K562 (cell line): Measurements from ENCODE around the gene ACBD3. TPM values are rescaled to one million over a fixed set of nuclear protein-coding genes. Genes with fewer than 3 reads are reported as not detected.

Experiments
- ATF1 ChIP-seq, 2 experiments: fragments of 450-650 bp in 1 of 2; IDR thresholded peaks; 2 replicates each; pipeline ENCODE4 v1.6.1; 2016; ENCODE audit warnings: missing compliant biosample characterization in 1 of 2, missing genetic modification characterization in 1 of 2
- CTCF ChIP-seq, 3 experiments: IDR thresholded peaks in 2 of 3; conservative IDR thresholded peaks in 1 of 3; 2 replicates each; pipeline ENCODE4 v1.5.1; 2011 to 2012; ENCODE audit warnings: low read length in 3 of 3, mild to moderate bottlenecking in 3 of 3, control low read depth in 2 of 3, improper control_type of control experiment in 1 of 3, inconsistent platforms in 1 of 3, low read depth in 1 of 3, mixed read lengths in 1 of 3, moderate library complexity in 1 of 3; ENCODE audit not compliant: insufficient read depth in 2 of 3
- EHMT2 ChIP-seq: fragments of 450-650 bp; IDR thresholded peaks from 2 replicates; pipeline ENCODE4 v1.6.1; 2018; ENCODE audit warnings: antibody characterized with exemption
- ETV5 ChIP-seq: sonication (generic); formaldehyde crosslinking; IDR thresholded peaks from 2 replicates; pipeline ENCODE4 v1.4.0; 2020; ENCODE audit warnings: low read depth, mild to moderate bottlenecking, missing genetic modification reagents
- GABPA ChIP-seq: fragments of 200-800 bp; sonication (Bioruptor generic); conservative IDR thresholded peaks from 2 replicates; pipeline ENCODE4 v1.6.1; 2016; ENCODE audit warnings: low read depth, missing genetic modification characterization, missing compliant biosample characterization
- GMEB1 ChIP-seq: fragments of 250-450 bp; sonication (Bioruptor Pico); IDR thresholded peaks from 2 replicates; pipeline ENCODE4 v1.4.0; 2020; ENCODE audit warnings: mild to moderate bottlenecking
- HNRNPL ChIP-seq: fragments of 200-400 bp; formaldehyde crosslinking; IDR thresholded peaks from 2 replicates; pipeline ENCODE4 v1.6.1; 2017; ENCODE audit warnings: low read depth, mild to moderate bottlenecking, low read length
- PHF20 ChIP-seq: fragments of 450-650 bp; IDR thresholded peaks from 2 replicates; pipeline ENCODE4 v1.6.1; 2018; ENCODE audit not compliant: partially characterized antibody
- PRDM10 ChIP-seq: fragments of 450-650 bp; IDR thresholded peaks from 2 replicates; pipeline ENCODE4 v1.6.1; 2018; ENCODE audit not compliant: partially characterized antibody
- RAD21 ChIP-seq, 2 experiments: fragments of 250-450 bp in 1 of 2; fragments of 450-650 bp in 1 of 2; sonication (Bioruptor Pico) in 1 of 2; formaldehyde crosslinking in 1 of 2; IDR thresholded peaks in 1 of 2; conservative IDR thresholded peaks in 1 of 2; 2 replicates each; pipeline versions ENCODE4 v1.4.0 to v1.8.0; 2020 to 2022; ENCODE audit warnings: mild to moderate bottlenecking in 2 of 2, moderate library complexity in 1 of 2
- SIN3B ChIP-seq: fragments of 450-650 bp; IDR thresholded peaks from 2 replicates; pipeline ENCODE4 v1.6.1; 2017; ENCODE audit warnings: low read depth, mild to moderate bottlenecking, moderate library complexity
- SRSF9 ChIP-seq: fragments of 200-400 bp; formaldehyde crosslinking; IDR thresholded peaks from 2 replicates; pipeline ENCODE4 v1.6.1; 2017; ENCODE audit warnings: low read depth, low read length, borderline replicate concordance
- ZNF830 ChIP-seq: fragments of 250-450 bp; sonication (Bioruptor Pico); IDR thresholded peaks from 2 replicates; pipeline ENCODE4 v1.5.0; 2021; ENCODE audit warnings: mild to moderate bottlenecking
- polyA plus RNA-seq, 8 experiments: library from polyadenylated mRNA; depleted of rRNA in 4 of 8; stranded (reverse) in 5 of 8; unstranded in 3 of 8; fragments of >200 nt; fragmentation: Nextera tagmentation in 2 of 8; fragmentation: Illumina TruSeq in 1 of 8; extraction: Ambion mirVana in 2 of 8; extraction: Trizol in 1 of 8; gene quantifications; 2 replicates each; pipeline versions ENCODE4 v1.2.1 to v1.2.3, GENCODE V29; 2011 to 2014; ENCODE audit warnings: inconsistent platforms in 1 of 8, missing spikeins in 1 of 8
- total RNA-seq, 7 experiments: library from RNA; depleted of rRNA in 6 of 7; stranded (reverse); fragments of >200 nt in 6 of 7; fragmentation: Illumina TruSeq in 2 of 7; extraction: Trizol in 2 of 7; gene quantifications; 2 replicates each; pipeline versions ENCODE4 v1.2.1 to v1.2.3, GENCODE V29; 2011 to 2021; ENCODE audit warnings: low replicate concordance in 1 of 7

Gene ACBD3
- total and polyA plus RNA-seq, 9 of the 15 experiments (the other 6 are each of a cell fraction or from before 2014, with no cell fraction given), result 11.1 to 36.7 (median 26.9) TPM

- TF ChIP-seq GMEB1 (CRISPR knock-in tag) (no peak), EHMT2 (no peak), ZNF830 (CRISPR knock-in tag) (no peak), ATF1 (CRISPR knock-in tag; IDR thresholded peaks at IDR 0.05) (no peak), ATF1 (tag; IDR thresholded peaks at IDR 0.05) (no peak), PHF20 (no peak), ETV5 (no peak), PRDM10 (peak; percentile 21), SRSF9 (no peak), RAD21 (CRISPR knock-in tag; conservative IDR thresholded peaks at IDR 0.05 in 1 of 2, IDR thresholded peaks at IDR 0.05 in 1 of 2) (no peak), SIN3B (no peak), GABPA (peak; percentile 43; the same call in 1 of the 2 replicates), CTCF (IDR thresholded peaks at IDR 0.05 in 2 of 3, conservative IDR thresholded peaks at IDR 0.05 in 1 of 3; ENCODE audit: insufficient read depth in 2 of 3, low read depth in 1 of 3, low read length in 3 of 3) (no peak), HNRNPL (no peak)
Measured at GRCh38 chr1:226104671-226105121, 81.8 kb downstream of the ACBD3 start (continued).
